Left forelimb (tissue), 1 donor: ENCODE measurements around the gene TIMM50.
"Not testable (repeated sequence)": the region's sequence is repeated elsewhere in the genome, so short reads cannot be mapped to it uniquely, and the experiment has no call there.

ENCODE experiments used
- DNase-seq: peaks from one replicate; pipeline ENCODE4 v3.0.0-alpha.2; 2018; ENCODE audit warnings: low spot score

TIMM50 gene

GRCh38 chr19:39469567-39469966 lies 11.1 kb upstream of the TIMM50 start:
- no peak for DNase-seq

GRCh38 chr19:39470724-39471339 lies 9.8 kb upstream of the TIMM50 start:
- DNase-seq: no peak

GRCh38 chr19:39471756-39472536 lies 8.7 kb upstream of the TIMM50 start:
- no peak for DNase-seq

GRCh38 chr19:39472746-39473442 lies 7.7 kb upstream of the TIMM50 start:
- no peak for DNase-seq

GRCh38 chr19:39473443-39473960 lies 7.1 kb upstream of the TIMM50 start:
- no peak for DNase-seq

- no peak for DNase-seq
These were observed 6.5 kb upstream of the TIMM50 start for GRCh38 chr19:39474139-39474620.

- DNase-seq: no peak
These were observed 4.9 kb upstream of the TIMM50 start for GRCh38 chr19:39475748-39476147.

- DNase-seq: not testable (repeated sequence)
These were observed 1.3 kb upstream of the TIMM50 start for GRCh38 chr19:39479319-39479801.

- no peak for DNase-seq
These were observed 722 bp upstream of the TIMM50 start for GRCh38 chr19:39479916-39480315.

- no peak for DNase-seq
These were observed 549 bp downstream of the TIMM50 start for GRCh38 chr19:39481229-39481545.

- no peak for DNase-seq
These were observed 1.0 kb downstream of the TIMM50 start for GRCh38 chr19:39481676-39482075.

- no peak for DNase-seq
These were observed 2.5 kb downstream of the TIMM50 start for GRCh38 chr19:39483141-39483540.

GRCh38 chr19:39489756-39490155 lies 9.1 kb downstream of the TIMM50 start:
- DNase-seq: no peak

GRCh38 chr19:39492225-39492624 lies 11.6 kb downstream of the TIMM50 start:
- DNase-seq: no peak

GRCh38 chr19:39492788-39493187 lies 12.2 kb downstream of the TIMM50 start:
- no peak for DNase-seq

GRCh38 chr19:39494661-39495060 lies 14.0 kb downstream of the TIMM50 start:
- no peak for DNase-seq

GRCh38 chr19:39496063-39496462 lies 15.4 kb downstream of the TIMM50 start:
- no peak for DNase-seq

- no peak for DNase-seq
These were observed 17.0 kb downstream of the TIMM50 start for GRCh38 chr19:39497701-39497995.

- DNase-seq: no peak
These were observed 17.6 kb downstream of the TIMM50 start for GRCh38 chr19:39497996-39498797.

GRCh38 chr19:39498798-39499642 lies 18.4 kb downstream of the TIMM50 start, which contains the start of gene DLL3:
Gene DLL3, plus strand, starts transcription at chr19:39498947. Its CDS starts 28 bp downstream, at chr19:39498975.
- no peak for DNase-seq

- no peak for DNase-seq
These were observed 19.3 kb downstream of the TIMM50 start for GRCh38 chr19:39499932-39500331.
